Measurements from ENCODE around the gene HTR1D.
A peak's percentile ranks its signal among the peaks of the same experiment; 100 is the strongest.
"Not testable (repeated sequence)": the region's sequence is repeated elsewhere in the genome, so short reads cannot be mapped to it uniquely, and the experiment has no call there.

The HTR1D gene

GRCh38 chr1:23202263-23202749, 15.0 kb downstream of the HTR1D start:
- Mint-ChIP-seq H3K9me3 (no peaks in the 10 kb centered on the region), H3K4me1 (no peaks in the 10 kb centered on the region), H3K27me3 (peaks cover 10% of the 10 kb centered on the region), H3K4me3 (no peak overlapping the region), H3K27ac (no peak overlapping the region)
- no peak for ATAC-seq
- no peak for DNase-seq

DNA sequence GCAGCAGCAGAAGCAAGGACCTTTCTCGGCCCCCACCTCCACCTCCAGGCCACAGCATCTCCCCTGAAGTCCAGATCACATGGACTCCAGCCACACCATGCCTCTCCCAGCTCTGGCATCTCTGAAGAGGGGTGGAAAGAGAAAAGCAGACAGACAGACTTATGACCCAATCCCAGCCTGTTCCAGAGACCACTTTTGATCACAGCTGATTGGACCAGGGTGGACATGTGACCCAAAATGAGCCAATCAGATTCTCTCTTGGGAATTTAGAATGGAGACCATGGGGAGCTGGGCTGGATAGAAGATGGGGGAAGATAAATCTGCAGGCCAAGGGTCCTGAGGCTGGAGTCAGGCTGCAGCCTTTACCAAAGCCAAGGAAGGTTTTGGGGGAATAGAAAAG, 16.4 kb downstream of the HTR1D start:
- DNase-seq, result no peak
- Mint-ChIP-seq H3K27ac (no peak overlapping the region), H3K4me1 (no peaks in the 10 kb centered on the region), H3K4me3 (no peak overlapping the region), H3K27me3 (peaks cover under 1% of the 10 kb centered on the region), H3K9me3 (no peaks in the 10 kb centered on the region)
- no peak for ATAC-seq

DNA sequence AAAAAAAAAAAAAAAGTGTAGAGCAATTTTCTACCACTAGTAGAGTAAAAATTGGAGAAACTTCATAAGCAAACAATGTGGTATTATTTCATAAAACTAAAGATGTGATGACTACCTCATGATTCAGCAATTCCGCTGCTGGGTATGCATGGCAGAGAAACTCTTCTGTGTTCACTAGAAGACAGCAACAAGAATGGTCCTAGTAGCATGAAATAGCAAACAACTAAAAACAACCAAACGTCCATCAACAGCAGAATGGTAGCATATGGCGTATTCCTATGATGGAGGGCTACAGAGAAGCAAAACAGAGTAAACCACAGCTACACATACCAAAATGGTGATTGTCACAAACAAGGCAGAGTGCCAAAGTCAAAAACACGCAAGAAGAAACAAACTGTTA, 18.9 kb downstream of the HTR1D start:
- DNase-seq, result no peak

GRCh38 chr1:23196627-23197328, 20.5 kb downstream of the HTR1D start:
- no peak overlapping the region for H3K4me3 Mint-ChIP-seq
- DNase-seq (no peak), ATAC-seq (no peak)
- H3K9me3 Mint-ChIP-seq, result no peaks in the 10 kb centered on the region
- no peaks in the 10 kb centered on the region for H3K4me1 Mint-ChIP-seq
- no peak overlapping the region for H3K27ac Mint-ChIP-seq
- H3K27me3 Mint-ChIP-seq, result peaks cover 18% of the 10 kb centered on the region

More for the DNA sequence above, 18.9 kb downstream of the HTR1D start:
- H3K4me1 Mint-ChIP-seq, result no peaks in the 10 kb centered on the region
- no peak overlapping the region for H3K4me3 Mint-ChIP-seq
- ATAC-seq, result no peak
- no peaks in the 10 kb centered on the region for H3K9me3 Mint-ChIP-seq
- peaks cover 7% of the 10 kb centered on the region for H3K27me3 Mint-ChIP-seq
- H3K27ac Mint-ChIP-seq, result no peak overlapping the region

DNA sequence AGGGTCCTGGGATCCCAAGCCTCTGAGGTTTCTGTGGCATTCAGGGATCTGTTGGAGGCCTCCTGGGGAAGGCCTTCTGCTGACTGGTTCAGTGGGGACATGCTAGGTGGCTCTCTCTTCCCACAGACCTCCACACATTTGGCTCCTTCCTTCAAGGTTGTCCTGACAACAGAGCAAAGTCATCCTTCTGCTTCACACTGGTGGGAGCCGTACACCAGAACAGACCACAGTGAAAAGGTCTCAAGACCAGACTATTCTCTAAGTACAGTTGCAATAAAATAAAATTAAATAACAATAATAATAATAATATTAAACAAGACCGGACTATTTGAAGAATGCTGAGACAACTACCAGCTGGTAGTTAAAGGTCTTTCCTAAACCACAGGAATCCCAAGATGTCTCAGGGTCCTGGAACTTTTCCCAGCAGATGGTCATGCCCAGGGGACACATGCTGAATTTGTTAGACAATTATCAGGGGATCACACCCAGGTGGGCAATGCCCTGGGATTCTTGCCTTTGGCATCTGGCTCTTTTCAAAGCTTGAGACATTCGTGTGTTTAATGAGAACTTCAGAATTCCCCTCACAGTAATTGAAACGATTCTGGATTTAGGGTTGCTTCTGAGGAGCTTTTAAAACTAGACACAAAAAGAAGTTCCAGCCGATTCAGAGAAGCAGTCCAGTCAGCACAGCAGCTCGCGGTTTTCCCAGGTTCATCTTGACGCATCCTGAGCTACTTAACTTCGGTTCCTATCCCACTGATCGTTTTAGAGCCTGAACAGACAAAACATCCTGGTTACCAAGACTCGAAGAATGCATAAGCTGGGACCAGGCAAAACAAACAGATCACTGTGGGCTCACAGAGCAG, 22.9 kb downstream of the HTR1D start:
- Mint-ChIP-seq H3K9me3 (no peaks in the 10 kb centered on the region), H3K27me3 (peaks cover 21% of the 10 kb centered on the region), H3K27ac (no peak overlapping the region), H3K4me1 (no peaks in the 10 kb centered on the region), H3K4me3 (no peak overlapping the region)
- ATAC-seq, result no peak
- DNase-seq, result no peak

- H3K27ac Mint-ChIP-seq, result no peak overlapping the region
- H3K9me3 Mint-ChIP-seq, result no peaks in the 10 kb centered on the region
- H3K4me3 Mint-ChIP-seq, result no peak overlapping the region
- H3K4me1 Mint-ChIP-seq, result no peaks in the 10 kb centered on the region
- DNase-seq (no peak), ATAC-seq (no peak)
- peaks cover 21% of the 10 kb centered on the region for H3K27me3 Mint-ChIP-seq
Observed at GRCh38 chr1:23193391-23194118, 23.7 kb downstream of the HTR1D start.

- no peak overlapping the region for H3K4me3 Mint-ChIP-seq
- H3K4me1 Mint-ChIP-seq, result no peaks in the 10 kb centered on the region
- H3K27ac Mint-ChIP-seq, result no peak overlapping the region
- DNase-seq (no peak), ATAC-seq (no peak)
- H3K9me3 Mint-ChIP-seq, result no peaks in the 10 kb centered on the region
- H3K27me3 Mint-ChIP-seq, result peaks cover 21% of the 10 kb centered on the region
Observed at GRCh38 chr1:23191199-23191598, 26.1 kb downstream of the HTR1D start.

GRCh38 chr1:23188936-23189452, 28.3 kb downstream of the HTR1D start:
- ATAC-seq, H3K27ac Mint-ChIP-seq, H3K4me1 Mint-ChIP-seq, H3K9me3 Mint-ChIP-seq, H3K4me3 Mint-ChIP-seq, DNase-seq: not testable (repeated sequence)
- H3K27me3 Mint-ChIP-seq, result peaks cover 21% of the 10 kb centered on the region

DNA sequence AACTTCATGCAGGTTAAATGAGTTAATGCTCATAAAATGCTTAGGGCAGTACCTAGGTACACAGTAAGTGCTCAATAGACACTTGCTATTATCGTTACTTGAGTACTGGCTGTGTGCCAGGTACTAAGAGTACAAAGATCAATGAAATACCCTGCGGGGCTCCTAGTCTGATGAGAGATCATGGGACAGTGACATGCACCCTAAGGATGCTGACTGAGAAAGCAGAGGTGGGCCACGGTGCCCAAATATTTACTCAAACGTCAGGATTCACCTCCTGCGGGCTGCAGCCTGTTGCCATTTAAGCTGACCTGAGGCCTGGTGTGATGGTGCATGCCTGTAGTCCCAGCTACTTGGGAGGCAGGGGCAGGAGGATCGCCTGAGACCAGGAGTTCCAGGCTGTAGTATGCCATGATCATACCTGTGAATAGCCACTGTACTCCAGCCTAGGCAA, 28.8 kb downstream of the HTR1D start:
- no peak overlapping the region for H3K4me3 Mint-ChIP-seq

GRCh38 chr1:23187637-23188036, 29.7 kb downstream of the HTR1D start:
- DNase-seq, result no peak
- Mint-ChIP-seq H3K27me3 (peaks cover 21% of the 10 kb centered on the region), H3K4me1 (peaks cover 8% of the 10 kb centered on the region), H3K27ac (no peak overlapping the region), H3K9me3 (no peaks in the 10 kb centered on the region), H3K4me3 (no peak overlapping the region)
- ATAC-seq, result no peak

More for the DNA sequence above, 28.8 kb downstream of the HTR1D start:
- Mint-ChIP-seq H3K27ac (no peak overlapping the region), H3K9me3 (no peaks in the 10 kb centered on the region), H3K4me1 (peaks cover 8% of the 10 kb centered on the region), H3K27me3 (peaks cover 21% of the 10 kb centered on the region)
- DNase-seq, result no peak
- ATAC-seq, result no peak

DNA sequence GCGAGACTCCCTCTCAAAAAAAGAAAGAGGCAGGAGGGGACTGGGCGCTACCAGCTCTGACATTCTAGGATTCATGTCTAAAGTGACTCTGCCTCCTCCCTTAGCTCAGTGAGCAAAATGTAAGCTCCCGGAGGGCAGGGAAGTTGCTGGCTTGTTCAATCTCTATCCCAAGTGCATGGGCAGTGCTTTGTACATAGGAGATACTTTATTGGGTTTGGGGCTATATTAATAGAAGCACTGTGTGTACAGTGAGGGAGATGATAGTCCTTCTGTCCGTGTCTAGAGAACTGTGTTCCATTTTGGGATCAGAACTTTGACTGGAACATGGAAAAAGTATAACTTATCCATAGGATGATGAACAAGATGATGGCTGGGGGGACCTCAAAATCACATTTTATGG, 31.9 kb downstream of the HTR1D start:
- Mint-ChIP-seq H3K27ac (peak overlapping the region in 1 of 2 donors; percentile 28), H3K4me3 (no peak overlapping the region), H3K27me3 (peaks cover 21% of the 10 kb centered on the region), H3K4me1 (peaks cover 8% of the 10 kb centered on the region), H3K9me3 (no peaks in the 10 kb centered on the region)
- DNase-seq (no peak), ATAC-seq (no peak)

DNA sequence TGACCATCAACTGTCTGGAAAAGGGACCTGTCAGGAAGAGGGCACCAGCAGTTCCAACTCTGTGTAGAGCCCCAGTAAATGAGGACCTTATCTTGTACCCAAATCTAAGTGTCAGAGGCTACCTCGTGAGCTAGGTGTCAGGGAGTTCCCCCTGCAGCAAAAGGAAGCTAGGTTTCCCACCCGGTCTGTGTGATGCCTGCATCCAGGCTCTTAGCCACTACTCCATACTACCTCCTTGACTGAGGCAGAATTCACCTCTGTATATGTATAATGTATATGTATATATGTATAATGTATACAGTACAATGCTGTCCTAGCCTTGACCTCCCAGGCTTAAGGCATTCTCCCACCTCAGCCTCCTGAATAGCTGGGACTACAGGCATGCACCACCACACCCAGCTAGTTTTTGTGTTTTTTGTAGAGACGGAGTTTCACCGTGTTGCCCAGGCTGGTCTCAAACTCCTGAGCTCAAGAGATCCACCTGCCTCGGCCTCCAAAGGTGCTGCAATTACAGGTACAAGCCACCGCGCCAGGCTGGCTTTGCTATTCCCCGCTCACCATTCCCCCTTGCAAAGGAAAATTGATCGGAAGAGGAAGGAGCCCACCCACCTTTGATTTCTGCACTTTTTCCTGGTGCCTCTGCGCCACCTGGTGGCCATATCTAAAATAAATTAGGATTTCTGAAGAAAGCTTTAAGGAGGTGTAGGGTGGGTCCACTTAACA, 32.9 kb downstream of the HTR1D start:
- H3K4me1 Mint-ChIP-seq, result peaks cover 8% of the 10 kb centered on the region
- peaks cover 25% of the 10 kb centered on the region for H3K27me3 Mint-ChIP-seq
- ATAC-seq (no peak), DNase-seq (peak; percentile 27 to 39)
- peak overlapping the region in 1 of 2 donors; percentile 62 for H3K27ac Mint-ChIP-seq
- no peaks in the 10 kb centered on the region for H3K9me3 Mint-ChIP-seq
- peak overlapping the region; percentile 50 to 73 for H3K4me3 Mint-ChIP-seq

- peaks cover 21% of the 10 kb centered on the region for H3K4me1 Mint-ChIP-seq
- H3K27ac Mint-ChIP-seq, result no peak overlapping the region
- ATAC-seq (no peak), DNase-seq (no peak)
- H3K4me3 Mint-ChIP-seq, result no peak overlapping the region
- H3K9me3 Mint-ChIP-seq, result no peaks in the 10 kb centered on the region
- H3K27me3 Mint-ChIP-seq, result peaks cover 66% of the 10 kb centered on the region
Observed at GRCh38 chr1:23179862-23180261, 37.4 kb downstream of the HTR1D start.

GRCh38 chr1:23178950-23179349, 38.4 kb downstream of the HTR1D start:
- H3K4me1 Mint-ChIP-seq, result peaks cover 21% of the 10 kb centered on the region
- no peak overlapping the region for H3K27ac Mint-ChIP-seq

DNA sequence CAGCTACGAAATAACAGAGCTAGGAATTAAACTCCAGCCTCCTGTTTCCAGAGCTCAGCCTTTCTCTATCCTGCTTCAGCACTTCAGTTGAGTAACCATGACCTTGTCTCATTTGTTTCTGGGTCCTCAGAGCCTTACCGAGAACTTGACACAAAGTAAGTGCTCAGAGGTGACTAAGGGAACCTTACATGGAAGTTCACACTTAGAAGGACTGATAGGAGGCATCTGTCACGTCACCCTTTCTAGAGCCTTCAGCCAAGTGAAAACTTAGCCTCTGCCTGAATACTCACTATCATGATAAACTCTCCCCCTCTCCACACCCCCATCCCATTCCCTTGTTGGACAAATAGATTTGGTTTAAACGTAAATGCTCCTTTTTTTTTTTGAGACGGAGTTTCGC, 38.9 kb downstream of the HTR1D start:
- H3K4me3 Mint-ChIP-seq, result no peak overlapping the region
- no peak overlapping the region for H3K27ac Mint-ChIP-seq
- peaks cover 59% of the 10 kb centered on the region for H3K27me3 Mint-ChIP-seq
- DNase-seq (no peak), ATAC-seq (no peak)
- H3K4me1 Mint-ChIP-seq, result peaks cover 21% of the 10 kb centered on the region
- peaks cover 0 to 5% of the 10 kb centered on the region in 2 donors for H3K9me3 Mint-ChIP-seq

More at GRCh38 chr1:23178950-23179349, 38.4 kb downstream of the HTR1D start:
- DNase-seq (no peak), ATAC-seq (no peak)
- no peak overlapping the region for H3K4me3 Mint-ChIP-seq
- peaks cover 0 to 5% of the 10 kb centered on the region in 2 donors for H3K9me3 Mint-ChIP-seq
- H3K27me3 Mint-ChIP-seq, result peaks cover 65% of the 10 kb centered on the region
